ENCODE data around the gene CDK6.

The CDK6 gene

GRCh38 chr7:92680442-92680841 is 155.9 kb downstream of the CDK6 start:
- DNase-seq (ENCODE audit: low read depth): no peak

- no peak for DNase-seq (ENCODE audit: low read depth)
Measured at GRCh38 chr7:92678291-92678920, 158.0 kb downstream of the CDK6 start.

GRCh38 chr7:92674379-92674778 is 162.0 kb downstream of the CDK6 start:
- no peak for DNase-seq (ENCODE audit: low read depth)

- DNase-seq (ENCODE audit: low read depth): no peak
Measured at GRCh38 chr7:92671505-92672169, 164.7 kb downstream of the CDK6 start.

GRCh38 chr7:92670204-92670851 is 166.0 kb downstream of the CDK6 start:
- DNase-seq (ENCODE audit: low read depth): no peak

GRCh38 chr7:92669616-92670165 is 166.7 kb downstream of the CDK6 start:
- no peak for DNase-seq (ENCODE audit: low read depth)

- no peak for DNase-seq (ENCODE audit: low read depth)
Measured at GRCh38 chr7:92668564-92668963, 167.8 kb downstream of the CDK6 start.

DNA sequence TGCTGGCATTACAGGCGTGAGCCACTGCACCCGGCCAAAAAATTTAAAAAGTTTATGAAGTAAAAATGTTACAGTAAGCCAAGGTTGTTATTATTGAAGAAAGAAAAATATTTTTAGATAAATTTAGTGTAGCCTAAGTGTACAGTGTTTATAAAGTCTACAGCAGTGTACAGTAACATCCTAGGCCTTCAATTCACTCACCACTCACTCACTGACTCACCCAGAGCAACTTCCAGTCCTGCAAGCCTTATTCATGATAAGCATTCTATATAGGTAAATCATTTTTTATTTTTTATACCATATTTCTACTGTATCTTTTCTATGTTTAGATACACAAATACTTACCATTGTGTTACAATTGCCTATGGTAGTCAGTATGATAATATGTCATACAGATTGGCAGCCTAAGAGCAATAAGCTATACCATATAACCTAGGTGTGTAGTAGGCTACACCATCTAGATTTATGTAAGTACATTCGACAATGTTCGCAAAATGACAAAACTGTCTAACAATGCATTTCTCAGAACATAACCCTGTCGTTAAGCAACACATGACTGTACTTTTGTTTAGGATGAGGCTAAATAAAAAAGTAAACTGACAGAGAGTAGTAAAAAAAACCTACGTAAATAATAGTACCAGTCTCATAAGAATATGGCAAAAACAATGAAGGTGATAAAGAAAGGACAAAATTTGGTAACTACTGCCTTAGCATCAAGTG is 168.4 kb downstream of the CDK6 start:
- no peak for DNase-seq (ENCODE audit: low read depth)

DNA sequence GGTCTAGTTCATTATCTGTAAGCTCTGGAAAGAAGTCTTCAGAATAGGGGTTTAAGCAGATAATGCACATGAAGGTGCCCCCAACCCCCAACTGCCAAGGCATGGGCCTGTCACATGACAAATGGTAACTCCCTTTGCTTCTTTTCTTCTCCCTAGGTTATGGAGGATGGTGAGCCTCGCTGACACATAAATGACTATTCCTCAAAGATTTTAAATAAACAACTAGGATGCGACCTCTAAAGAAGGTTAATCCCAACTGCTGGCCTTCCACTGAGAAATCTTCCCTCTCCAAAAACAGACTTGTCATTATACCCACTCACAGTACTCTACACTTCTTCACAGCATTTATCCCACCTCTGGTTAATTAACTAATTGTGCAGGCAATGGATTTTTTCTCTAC is 170.4 kb downstream of the CDK6 start:
- no peak for DNase-seq (ENCODE audit: low read depth)

- no peak for DNase-seq (ENCODE audit: low read depth)
Measured at GRCh38 chr7:92661651-92662050, 174.7 kb downstream of the CDK6 start.

- DNase-seq (ENCODE audit: low read depth): no peak
Measured at GRCh38 chr7:92658671-92659070, 177.7 kb downstream of the CDK6 start.

DNA sequence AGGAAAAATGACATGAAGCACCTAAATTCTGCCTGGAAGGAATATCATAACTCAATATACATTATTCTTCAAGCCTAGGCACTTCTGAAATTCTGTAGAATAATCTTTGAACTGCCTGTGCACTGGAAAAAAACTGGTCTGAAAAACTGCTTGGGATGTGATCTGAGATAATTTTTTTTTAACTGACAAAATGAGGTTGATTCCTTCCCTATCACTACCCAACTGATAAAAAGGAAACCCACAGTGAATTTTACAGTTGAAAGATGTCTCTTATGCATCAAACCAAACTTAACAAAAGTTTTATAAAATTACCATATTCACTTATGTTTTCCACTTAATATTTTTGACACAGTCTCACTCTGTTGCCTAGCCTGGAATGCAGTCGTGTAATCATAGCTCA is 179.0 kb downstream of the CDK6 start:
- no peak for DNase-seq (ENCODE audit: low read depth)

- no peak for DNase-seq (ENCODE audit: low read depth)
Measured at GRCh38 chr7:92656121-92656520, 180.3 kb downstream of the CDK6 start.

DNA sequence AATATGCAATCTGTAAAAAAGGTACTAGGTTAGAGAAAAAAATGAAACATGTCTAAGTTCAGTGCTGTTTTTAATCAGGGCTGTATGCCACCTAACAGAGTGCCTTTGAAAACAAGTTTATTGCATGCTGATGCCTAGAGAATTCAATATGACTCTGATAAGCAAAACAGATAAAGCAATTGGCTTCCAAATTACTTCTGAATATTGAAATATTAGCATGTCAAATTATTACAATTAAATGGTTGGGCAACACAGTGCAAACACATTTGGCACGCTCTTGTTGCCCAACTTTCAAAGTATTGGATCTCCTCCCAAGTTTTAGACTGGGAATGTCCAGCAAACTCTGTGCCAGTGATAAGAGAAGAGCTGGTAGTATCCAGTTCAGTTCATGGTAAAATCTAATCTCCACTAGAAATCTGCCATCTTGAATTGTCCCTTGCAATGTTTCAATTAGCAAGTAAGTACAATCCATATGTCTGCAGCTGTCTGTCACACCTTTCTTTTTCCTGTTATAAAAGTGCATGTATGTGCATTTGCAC is 181.0 kb downstream of the CDK6 start:
- no peak for DNase-seq (ENCODE audit: low read depth)

- DNase-seq (ENCODE audit: low read depth): no peak
Measured at GRCh38 chr7:92653136-92653535, 183.2 kb downstream of the CDK6 start.

DNA sequence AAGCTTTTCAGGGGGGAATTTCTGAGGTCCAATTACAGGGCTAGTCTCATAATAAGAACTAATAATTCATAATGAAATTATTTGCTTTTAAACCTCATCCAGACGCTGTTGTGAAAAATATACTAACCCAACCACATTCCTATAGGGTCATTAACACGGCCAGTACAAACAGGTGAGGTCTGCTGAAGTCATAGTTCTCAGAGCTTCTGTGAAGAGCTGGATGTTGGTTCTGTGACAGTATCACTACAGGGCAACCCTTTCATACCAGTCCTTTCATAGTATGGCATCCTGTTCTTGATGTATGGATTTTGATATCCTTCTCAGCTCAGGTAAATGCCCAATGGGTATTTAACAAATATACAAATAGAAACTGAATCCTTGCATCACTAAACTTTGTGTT is 183.8 kb downstream of the CDK6 start:
- DNase-seq (ENCODE audit: low read depth): no peak

DNA sequence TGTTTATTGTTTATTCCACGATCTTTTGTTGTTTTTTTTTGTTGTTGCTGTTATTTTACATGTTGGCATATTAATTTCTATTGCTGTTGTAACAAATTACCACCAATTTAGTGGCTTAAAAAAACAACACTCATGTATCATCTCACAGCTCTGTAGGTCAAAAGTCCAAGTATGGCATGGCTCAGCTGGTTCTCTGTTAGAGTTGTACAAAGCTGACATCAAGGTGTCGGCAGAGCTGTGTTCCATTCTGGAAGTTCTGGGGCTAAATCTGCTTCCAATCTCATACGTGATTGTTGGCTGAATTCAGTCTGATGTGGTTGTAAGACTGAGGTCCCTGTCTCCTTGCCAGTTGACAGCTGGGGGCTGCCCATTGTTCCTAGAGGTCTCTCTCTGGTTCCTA is 186.0 kb downstream of the CDK6 start:
- no peak for DNase-seq (ENCODE audit: low read depth)

DNA sequence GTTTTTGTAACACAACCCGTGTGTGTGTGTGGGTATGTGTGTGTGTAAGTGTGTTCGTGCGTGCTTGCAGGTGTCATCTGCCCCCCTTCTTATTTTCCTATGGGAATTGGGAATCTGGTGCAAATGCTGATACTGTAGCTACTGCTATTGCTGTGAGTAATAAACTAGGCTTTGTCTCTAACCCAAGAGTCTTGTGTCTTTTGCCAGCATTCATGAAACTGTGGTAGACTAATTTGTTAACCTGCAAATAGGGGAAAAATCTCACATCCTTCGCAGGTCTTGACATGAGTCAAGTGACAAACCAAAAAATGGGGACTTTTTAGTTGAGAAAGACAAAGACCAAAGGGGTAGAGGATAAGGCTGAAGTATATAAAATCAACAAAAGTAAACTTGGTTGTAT is 188.3 kb downstream of the CDK6 start:
- DNase-seq (ENCODE audit: low read depth): no peak

- no peak for DNase-seq (ENCODE audit: low read depth)
Measured at GRCh38 chr7:92647652-92648051, 188.7 kb downstream of the CDK6 start.

DNA sequence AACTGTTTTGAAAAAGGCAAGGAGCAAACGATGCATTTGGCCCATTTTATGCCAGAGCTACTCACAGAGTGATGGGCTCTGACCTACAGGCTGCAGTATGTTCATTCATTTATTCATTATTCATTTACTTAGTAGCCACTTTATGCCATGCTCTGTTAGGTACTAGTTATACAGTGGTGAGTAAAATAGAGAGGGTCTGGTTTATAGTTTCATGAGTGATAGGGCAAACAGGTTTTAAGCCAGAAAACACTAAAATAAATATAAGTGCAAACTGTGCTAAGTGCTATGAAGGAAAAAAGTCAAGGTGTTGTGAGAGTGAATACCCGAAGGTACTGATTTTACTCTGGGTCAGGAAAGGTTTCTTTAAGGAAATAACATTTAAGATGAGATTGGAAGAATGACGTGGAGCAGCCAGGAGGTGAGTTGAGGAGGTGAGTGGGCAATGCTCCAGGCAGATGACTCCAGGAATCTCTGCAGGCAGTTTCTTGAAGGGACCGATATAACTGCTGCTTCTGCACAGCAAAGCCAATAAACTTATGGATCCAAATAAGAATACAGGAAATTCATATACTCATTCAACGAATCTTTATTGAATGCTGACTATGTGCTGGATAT is 189.3 kb downstream of the CDK6 start:
- DNase-seq (ENCODE audit: low read depth): no peak

DNA sequence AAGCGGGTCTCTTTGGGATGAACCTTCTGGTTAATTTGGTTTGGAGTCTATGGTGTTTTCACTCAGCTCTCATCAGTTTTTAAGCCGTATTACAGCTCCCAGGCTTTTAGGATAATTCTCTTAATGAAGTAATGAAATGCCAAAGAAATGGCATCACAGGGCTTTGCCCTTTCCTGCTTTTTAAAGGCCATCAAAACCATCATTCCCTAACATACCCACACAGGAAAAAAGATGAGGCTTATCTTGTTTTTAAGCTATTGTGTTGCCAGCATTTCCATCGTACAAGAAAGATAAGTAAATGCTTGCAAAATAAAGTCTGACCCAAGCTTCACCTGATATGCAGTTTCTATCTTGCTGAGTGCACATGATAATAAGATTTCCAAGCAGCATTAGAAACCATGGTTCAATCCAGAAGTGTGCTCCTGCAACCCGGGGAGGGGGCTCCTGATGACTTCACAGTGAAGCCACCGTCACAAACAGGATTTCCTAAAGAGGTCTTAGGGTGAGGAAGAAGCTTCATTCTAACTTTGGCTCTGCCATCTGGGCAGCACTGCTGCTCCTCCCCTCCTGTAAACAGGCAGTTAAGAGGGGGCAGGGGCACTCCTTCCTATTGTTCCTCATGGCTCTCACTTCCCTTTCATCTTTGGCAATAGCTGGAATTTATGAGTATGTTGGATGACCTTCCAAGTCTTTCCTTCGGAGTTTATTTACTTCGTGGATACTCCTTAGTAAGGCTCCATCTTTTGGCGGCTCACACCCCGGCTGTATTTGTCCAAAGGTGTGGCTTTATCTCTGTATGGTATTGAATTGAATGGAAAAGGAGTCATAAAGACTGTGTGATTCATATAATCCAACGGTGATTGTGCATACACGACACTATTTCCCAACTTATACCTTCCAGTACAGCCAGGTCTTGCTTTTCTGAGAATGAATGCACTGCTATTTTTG is 191.0 kb downstream of the CDK6 start:
- no peak for DNase-seq (ENCODE audit: low read depth)

Data from stimulated activated CD8-positive, alpha-beta memory T cell treated with anti-CD3 and anti-CD28 coated beads, Interleukin-12 subunit alpha, Interleukin-12 subunit beta, amount 100 ng/mL, for 1 hour (primary cell).